GM21360 (cell line): ENCODE measurements around the gene RNF41.
"Not testable (repeated sequence)": the region's sequence is repeated elsewhere in the genome, so short reads cannot be mapped to it uniquely, and the experiment has no call there.

Experiments used
- ATAC-seq: cut with Tn5 transposase; IDR thresholded peaks from one replicate; pipeline ENCODE4 v1.9.1; 2021; ENCODE audit warnings: mild to moderate bottlenecking, moderate library complexity; ENCODE audit not compliant: unreplicated experiment

Gene RNF41

DNA sequence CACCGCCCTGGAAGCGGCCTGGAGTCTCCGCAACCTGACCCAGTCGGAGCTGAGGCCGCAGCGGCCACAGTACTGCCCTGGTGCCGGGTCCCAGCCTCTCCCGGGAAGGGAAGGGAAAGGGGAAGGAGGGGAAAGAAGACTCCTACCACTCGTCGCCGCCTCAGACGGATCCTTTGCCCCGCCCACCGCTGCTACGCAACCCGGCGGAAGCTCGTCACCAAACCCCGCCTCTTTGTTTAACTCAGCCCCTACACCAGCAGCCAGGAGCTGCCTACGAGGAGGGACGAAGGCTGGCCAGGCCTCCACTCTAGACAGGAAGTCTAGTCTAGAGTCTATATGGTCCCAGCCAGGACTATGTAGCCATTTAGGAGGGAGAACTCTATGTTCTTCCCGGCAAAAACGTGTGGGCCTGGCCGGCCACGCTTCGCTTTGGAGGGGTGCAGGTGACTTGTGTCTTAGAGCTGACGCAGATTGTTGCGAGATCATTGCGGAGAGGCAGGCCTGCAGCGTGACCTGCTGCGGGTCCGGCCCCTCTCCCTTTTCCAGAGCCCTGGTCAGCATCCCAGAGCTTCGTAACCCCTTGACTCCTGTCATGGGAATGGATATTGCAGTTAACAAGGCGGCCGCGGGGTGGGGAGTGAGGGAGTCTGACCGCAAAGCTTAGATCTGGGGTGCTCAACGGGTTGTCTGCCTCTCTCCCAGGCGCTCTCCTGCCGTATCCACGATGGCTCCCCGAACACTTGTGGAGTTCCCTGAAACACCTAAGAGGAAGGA lies at the start of gene RNF41:
TSS of gene RNF41 (minus strand) at position 166 of the 774 bp plus-strand sequence. CDS start 7,875 bp downstream, outside the sequence.
- peak; percentile 66 for ATAC-seq

DNA sequence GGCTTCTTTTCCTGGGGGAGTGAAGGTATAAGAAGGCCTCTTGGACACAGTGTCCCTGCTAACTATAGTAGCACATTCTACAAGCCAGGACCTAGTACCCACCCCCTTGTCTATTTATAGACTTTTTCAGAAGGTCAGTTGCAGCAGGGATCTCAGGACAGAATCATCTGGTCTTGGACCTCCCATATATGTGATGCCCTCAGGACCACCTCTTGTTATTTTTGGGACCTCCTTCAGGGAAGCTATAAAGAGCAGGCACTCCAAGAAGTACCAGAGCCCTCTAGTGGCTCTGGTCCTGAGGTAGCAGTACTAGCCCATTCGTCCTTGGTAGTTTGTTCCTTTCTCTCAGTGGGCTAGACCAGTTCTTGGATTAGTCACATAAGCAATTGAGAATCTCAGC lies 49.3 kb upstream of the RNF41 start:
- no peak for ATAC-seq

DNA sequence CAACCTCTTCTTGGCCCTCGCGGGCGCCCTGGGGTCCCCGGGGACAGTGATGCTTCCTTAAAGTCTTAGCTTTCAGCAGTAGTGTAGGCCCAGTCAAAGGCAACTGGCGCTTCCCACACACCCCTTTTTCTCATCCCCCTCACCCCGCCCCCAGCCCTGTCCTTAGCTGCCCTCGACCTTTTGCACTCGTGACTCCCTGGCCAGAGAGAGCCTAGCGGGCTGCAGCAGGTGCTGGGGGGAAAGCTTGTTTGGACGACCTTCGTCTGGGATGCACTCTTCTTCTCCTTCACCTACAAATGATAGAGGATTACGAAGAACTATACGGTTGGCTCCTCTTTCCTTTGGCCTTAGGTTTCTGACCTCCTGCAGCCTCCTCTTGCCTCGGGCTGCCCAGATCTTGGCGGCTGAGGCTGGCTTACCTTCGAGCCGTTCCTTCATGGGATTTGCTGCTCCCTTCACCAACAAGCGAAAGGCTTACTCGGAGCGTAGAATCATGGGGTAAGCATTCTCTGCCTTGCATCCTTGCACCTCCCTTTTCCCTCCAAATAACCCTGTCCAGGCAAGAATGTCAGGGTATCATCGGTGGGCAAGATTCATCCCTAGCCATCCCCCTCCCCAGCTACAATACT lies 45.8 kb upstream of the RNF41 start:
- peak; percentile 10 for ATAC-seq

DNA sequence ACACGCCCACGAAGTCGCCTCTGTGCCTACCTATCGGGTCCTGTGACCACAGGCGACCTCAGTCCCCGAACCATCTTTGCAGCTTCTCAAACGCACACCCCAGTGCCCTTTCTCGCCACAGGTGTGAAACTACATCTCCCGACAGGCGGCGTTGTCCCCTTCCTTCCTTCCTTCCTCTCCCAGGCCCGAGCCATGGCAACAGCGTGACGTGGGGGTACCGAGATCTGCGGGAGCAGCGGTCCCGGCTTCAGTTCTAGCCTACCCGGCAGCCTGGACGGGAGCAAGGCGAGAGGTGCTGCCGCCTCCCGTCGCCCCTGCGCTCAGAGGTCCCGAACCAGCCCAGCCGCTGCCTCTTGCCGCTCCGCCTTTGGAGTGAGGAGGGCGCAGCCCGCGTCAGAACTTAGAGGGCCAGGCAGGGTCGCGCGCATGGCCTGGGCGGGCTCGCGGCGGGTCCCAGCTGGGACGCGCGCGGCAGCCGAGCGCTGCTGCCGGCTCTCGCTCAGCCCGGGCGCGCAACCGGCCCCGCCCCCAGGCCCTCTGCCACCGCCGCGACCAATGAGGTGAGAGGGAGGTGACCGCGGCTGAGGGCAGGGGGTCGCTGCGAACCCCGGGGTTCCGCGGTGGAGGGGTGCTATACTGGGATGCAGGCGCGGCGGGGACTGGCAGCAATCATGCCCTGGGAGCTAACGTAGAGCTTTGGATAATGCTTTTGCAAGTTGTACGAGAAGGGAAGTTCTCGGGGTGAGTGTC lies 45.1 kb upstream of the RNF41 start, which contains the start of gene COQ10A:
TSS of gene COQ10A (plus strand) at position 250 of the 750 bp plus-strand sequence. CDS start at position 427, 177 bp downstream.
- ATAC-seq, result peak; percentile 82

DNA sequence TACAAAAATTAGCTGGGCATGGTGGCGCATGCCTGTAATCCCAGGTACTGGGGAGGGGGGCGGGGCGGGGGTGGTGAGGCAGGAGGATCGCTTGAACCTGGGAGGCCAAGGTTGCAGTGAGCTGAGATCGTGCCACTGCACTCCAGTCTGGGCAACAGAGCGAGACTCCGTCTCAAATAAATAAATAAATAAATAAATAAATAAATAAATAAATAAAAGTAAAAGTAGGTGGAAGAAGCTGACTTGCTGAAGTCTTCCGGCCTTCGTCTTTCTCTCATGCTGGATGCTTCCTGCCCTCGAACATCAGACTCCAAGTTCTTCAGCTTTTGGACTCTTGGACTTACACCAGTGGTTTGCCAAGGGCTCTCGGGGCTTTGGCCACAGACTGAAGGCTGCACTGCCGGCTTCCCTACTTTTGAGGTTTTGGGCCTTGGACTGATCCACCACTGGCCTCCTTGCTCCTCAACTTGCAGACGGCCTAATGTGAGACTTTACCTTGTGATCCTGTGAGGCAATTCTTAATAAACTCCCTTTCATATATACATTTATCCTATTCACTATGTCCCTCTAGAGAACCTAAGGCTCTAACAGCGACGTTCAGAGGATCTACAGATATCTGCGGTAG lies 44.5 kb upstream of the RNF41 start:
- not testable (repeated sequence) for ATAC-seq

DNA sequence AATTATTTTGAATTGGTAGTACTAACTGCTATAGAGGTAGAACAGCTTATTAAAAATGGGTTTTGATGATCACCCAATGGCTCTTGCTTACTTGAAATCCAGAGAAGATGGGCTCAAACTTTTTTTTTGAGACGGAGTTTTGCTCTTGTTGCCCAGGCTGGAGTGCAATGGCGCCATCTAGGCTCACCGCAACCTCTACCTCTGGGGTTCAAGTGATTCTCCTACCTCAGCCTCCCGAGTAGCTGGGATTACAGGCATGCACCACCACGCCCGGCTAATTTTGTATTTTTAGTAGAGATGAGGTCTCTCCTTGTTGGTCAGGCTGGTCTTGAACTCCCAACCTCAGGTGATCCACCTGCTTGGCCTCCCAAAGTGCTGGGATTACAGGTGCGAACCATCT lies 41.2 kb upstream of the RNF41 start:
- not testable (repeated sequence) for ATAC-seq

DNA sequence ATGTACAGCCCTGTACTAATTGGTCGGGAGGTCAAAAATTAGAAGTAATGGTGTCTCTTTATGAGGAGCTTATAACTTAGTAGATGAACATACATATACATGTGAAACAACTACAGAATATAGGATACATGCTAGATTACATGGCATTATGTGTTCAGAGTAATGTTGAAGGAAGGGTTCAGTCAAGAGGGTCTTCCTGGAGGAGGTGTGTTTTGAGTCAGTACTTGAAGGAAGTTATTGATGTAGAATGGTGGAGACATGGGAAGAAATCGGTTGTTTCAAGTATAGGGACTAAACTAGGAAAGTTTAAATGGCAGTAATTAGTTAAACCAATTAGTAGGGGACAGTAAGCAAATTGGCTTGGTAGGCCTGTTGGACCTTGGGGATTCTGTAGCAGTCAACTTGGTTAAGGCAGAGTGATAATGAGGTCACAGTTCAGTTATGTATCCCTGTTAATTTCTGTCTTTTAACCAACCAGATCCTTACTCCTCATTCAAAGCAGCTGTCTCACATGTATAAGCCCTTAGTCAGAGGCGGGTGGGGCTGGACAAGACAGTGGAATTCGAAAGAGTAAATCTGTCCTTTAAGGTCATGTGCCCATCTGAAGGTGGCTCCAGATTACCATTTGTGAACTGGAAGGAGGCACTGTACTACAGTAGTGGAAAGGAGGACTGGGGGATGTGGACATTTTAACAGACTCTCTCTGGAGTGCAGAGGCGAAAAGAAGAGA lies 39.9 kb upstream of the RNF41 start:
- no peak for ATAC-seq

DNA sequence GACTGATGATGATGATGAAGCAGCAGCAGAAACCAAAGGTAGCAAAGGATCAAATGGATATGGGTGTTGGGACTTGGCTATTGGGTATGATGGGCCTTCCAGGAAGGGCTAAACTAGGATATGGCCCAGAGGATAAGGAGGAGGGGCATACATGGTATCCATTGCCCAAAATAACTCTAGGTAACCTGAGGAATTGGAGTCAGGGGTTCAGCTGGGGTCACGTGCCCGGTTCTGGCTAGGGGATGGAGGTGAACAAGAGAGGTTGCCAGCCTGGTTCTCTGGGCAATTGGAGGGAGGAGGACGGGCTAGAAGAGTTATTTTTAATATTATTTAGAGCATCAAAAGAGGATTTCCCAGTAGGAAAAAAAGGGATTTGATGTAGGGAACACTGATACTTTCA lies 39.2 kb upstream of the RNF41 start:
- ATAC-seq, result no peak

DNA sequence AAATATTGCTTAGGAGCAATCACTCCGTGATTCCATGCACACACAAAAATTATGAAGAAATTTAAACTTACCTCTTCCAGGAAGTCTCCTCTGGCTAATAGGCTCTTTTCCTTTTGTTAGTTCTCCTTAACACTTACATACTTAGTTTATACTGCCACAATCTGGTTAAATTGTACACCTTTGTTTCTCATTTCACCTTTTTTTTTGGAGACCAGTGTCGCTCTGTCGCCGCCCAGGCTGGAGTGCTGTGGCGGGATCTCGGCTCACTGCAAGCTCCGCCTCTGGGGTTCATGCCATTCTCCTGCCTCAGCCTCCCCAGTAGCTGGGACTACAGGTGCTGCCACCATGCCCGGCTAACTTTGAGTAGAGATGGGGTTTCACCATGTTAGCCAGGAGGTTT lies 38.7 kb upstream of the RNF41 start:
- ATAC-seq, result no peak

DNA sequence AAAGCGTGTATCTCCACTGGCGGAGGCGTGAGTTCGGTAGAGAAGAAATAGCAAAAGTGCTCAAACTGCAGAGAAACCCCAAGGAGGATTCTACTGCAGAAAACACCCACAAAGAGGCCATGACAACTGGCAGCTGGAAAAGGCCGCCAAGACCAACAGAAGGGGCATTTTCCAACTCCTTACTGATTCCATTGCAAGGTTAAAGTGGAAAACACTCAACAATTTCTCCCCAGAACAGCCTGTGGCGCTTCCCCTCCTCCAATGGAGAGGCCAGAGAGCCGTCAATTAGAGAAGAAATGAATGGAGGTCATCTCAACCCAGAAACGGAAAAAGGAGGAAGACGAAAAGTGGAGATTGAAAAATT lies 37.1 kb upstream of the RNF41 start:
- ATAC-seq, result no peak

DNA sequence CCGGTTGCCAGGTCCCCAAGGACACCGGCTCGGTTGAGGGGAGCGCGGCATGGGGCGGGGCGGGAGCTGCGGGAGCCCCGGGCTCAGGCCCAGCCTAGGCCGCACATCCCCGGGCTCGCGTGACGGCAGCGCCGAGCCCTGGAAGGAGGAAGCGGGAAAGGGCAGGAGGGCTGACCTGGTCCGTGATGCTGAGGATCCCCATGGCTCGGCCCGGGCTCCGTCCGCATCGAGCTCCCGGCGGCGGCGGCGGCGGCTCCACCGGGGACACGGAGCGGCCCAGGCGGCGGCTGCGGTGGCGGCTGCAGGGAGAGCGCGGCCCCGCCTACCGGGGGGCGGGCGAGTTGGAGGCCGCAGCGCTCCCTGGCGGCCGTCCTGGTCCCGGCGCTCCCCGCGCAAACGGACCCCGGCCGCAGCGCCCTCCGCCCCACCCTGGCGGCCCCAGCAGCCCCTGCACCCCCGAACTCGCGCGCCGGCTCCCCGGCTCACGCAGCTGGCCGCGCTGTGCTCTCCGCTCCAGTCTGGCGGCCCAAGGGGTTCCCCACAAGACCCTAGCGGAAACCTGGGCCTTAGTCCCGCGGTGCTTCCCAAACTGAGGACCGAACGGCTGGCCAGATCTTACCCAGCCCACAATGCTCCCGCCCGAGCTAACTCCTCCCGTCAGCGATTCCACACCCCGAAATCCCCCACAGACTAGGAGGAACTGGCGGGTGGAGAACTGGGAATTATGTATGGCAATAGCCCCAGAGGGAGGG lies 36.5 kb upstream of the RNF41 start, which contains the start of gene ANKRD52:
TSS of gene ANKRD52 (minus strand) at position 317 of the 752 bp plus-strand sequence. CDS start at position 202, 115 bp downstream.
- ATAC-seq, result peak; percentile 68

DNA sequence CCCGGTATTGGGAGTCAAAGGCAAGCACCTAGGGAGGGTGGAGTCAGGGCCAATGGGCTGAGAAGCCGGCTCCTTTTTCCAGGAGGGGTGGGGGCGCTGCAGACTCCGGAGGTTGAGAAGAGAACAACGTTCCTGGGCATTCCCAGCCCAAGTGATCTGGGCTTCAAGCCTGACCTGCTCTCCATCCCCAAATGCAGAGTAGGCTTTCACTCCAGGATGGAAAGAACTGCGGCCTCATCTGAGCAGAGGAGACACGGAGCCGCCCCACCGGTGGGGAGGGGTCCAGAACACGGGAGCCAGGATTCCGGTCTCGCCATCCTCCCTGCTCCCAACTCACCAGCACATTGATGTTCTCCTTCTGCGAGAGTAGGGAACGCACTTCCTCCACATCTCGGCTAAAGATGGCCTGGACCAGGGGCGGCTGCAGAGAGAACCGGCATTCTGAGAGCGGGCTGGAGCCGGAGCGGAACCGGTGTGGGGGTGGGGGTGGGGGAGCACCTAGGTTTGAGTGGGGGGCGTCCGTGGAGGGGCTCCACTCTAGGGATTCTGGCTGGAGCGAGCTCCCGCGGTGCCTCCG lies 35.9 kb upstream of the RNF41 start:
- ATAC-seq, result no peak

DNA sequence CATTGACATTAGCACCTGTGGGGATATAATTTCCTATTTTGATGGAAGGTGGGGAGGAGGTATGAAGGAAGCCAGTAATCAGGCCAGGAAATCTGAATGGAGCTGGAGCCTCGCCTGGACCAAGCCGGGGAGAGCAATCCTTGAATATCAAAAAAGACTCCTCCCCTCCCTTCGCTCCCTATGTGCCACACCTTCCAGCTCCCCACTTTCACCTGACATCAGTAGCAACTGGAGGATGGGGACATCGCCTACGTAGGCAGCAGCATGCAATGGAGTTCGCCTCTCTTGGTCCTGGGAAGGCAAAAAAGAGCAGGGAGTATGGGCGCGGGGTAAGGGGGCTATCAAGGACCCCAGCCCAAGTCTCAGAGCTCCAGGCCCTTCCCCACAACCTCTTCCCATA lies 35.3 kb upstream of the RNF41 start:
- no peak for ATAC-seq

DNA sequence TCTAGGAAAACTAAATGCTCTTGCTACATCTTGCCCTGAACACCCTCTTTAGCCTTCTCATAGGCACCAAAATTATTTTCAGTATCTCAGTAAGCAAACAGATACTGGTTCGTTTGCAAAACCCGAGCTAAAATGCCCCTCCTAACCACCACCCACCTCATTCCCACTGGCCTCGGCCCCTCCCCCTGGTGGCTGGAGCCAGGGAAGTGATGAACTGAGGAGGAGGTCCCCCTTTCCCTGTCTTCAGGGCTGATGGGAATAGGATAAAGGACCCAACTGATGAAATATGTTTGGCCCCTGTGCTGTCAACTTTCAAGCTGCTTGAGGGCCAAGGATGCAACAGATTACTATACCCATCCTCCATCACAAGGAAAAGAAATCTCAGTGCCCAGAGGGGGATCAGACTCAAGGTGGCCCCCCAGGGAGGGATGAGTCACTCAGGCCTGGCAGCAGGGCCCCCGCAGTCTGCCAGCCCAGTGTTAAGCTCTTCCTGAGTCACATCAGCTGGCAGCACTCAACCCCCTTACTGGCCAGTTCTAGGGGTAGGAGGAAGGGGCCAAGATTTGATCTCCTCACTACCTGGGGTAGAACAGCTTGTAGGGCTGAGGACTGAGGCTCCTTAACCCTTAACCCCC lies 34.7 kb upstream of the RNF41 start:
- no peak for ATAC-seq

DNA sequence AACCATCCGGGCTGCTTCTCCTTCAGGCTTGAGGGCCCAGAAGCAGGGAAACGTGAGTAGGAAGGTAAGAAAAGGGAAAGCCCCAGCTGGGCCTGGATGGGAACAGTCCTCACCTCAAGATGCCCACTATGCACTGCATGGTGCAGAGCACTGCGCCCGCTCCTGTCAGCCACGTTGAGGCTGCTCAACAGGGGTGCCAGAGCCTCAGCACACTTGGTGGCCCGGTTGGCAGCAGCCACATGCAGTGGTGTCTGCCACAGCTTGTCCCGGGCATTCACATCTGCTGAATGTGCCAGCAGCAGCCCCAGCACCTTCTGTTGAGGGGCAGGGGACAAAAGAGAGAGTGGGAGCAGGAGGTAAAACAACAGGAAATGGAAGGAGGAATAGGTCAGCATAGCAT lies 33.9 kb upstream of the RNF41 start:
- no peak for ATAC-seq

DNA sequence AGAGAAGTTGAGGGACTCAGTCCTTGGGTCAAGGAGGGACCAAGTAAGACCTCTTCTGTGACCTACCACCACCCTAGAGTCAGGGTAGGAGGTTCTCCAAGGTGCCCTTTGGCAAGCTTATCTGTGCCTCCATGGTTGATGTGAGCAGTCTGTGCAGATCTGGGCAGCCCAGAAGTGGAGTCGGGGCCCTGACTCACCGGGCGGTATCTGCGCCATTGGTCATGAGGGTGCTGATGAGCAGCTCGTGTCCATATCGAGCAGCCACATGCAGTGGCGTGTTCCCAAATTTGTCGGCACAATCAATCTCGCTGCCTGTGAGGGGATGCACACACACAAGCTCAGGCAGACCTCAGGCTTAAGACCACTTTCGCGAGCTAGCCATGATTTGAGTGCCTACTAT lies 31.4 kb upstream of the RNF41 start:
- no peak for ATAC-seq

DNA sequence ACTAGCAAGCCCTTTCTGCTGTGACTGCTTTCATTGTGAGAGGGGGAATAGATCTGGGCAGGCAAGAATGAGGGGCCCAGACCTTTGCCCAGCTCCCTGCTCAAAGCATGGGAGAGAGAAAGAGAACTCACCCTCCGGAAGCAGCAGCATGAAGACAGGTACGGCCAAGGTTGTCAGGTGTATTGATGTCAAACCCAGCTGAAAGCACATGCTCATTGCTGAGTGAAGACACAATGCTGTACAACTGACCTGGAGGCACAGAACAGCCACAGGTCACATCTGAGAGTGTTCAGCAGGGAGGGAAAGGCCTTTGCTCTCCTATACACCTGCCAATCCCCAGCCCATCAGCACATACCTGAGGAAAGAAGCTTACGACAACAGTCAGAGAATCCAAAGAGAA lies 30.9 kb upstream of the RNF41 start:
- ATAC-seq, result no peak

DNA sequence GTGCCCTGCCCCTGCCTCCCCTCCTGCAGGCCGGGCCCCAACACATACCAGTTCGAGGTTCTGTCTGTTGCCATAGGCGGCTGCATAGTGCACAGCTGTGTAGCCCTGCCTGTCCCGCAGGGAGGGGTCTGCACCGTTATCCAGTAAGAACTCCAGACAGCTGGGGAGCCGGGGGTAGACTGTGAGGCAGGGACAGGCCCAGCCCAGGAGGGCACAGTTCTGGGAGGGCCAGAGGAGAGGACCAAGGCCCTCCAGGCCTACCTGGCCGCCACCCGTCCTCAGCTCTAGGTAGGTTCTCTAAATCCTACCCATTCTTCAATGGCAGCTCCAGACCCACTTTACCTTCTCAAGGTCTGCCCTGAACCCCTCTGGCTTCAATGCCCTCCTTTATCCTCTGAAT lies 27.0 kb upstream of the RNF41 start:
- no peak for ATAC-seq

DNA sequence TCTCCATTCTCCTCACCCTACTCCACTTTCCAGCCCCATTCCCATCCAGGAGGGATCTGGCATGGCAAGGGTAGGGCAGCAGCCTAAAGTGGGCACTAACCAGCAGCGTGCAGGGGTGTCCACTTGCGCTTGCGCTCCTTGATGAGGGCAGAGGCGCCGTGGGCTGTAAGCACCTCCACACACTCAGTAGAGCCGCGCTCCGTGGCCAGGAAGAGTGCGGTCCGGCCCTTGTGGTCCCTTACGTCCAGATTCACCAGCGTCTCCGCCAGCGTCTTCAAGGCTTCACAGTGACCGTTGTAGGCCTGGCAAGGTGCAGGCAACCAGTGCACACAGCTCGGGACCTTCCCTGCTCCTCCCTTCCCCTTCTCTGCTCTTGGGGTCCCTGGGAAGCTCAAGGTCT lies 26.2 kb upstream of the RNF41 start:
- ATAC-seq, result no peak
